ENCODE data around the gene LRRC59. TPM values are rescaled to one million over a fixed set of nuclear protein-coding genes. Genes with fewer than 3 reads are reported as not detected.

Gene LRRC59
- total RNA-seq, 1 experiment from 2014 or later = 108 TPM

- no peak for ATAC-seq
- POLR2A ChIA-PET = no interaction called here
- CTCF ChIA-PET = interaction anchor here (0.9 to 3.4 kb wide), 2 partner anchors 47 to 48 kb away, joined by 6 to 24 read pairs; partner anchors contain the start of gene LRRC59
- H3K9me3 Mint-ChIP-seq = no peaks in the 10 kb centered on the region
- H3K36me3 Mint-ChIP-seq = no peaks in the 10 kb centered on the region
- H3K4me1 Mint-ChIP-seq = peaks cover 15% of the 10 kb centered on the region
- no peak for DNase-seq (ENCODE audit: low spot score)
- no peak for TF ChIP-seq NFYB (CRISPR knock-in tag; conservative IDR thresholded peaks at IDR 0.05; ENCODE audit: low read depth)
- TF ChIP-seq IRF2 (CRISPR knock-in tag; IDR thresholded peaks at IDR 0.05; ENCODE audit: borderline replicate concordance, low read depth) = no peak
- no peak for TF ChIP-seq ZNF232 (CRISPR knock-in tag; IDR thresholded peaks at IDR 0.05)
- no peak for TF ChIP-seq GTF2I (CRISPR knock-in tag; conservative IDR thresholded peaks at IDR 0.05)
- no peak for TF ChIP-seq E2F4 (CRISPR knock-in tag; IDR thresholded peaks at IDR 0.05; ENCODE audit: borderline replicate concordance, low read depth)
- no peak for TF ChIP-seq JAZF1 (CRISPR knock-in tag; IDR thresholded peaks at IDR 0.05)
- TF ChIP-seq, protein P1, sequence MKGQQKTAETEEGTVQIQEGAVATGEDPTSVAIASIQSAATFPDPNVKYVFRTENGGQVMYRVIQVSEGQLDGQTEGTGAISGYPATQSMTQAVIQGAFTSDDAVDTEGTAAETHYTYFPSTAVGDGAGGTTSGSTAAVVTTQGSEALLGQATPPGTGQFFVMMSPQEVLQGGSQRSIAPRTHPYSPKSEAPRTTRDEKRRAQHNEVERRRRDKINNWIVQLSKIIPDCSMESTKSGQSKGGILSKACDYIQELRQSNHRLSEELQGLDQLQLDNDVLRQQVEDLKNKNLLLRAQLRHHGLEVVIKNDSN (CRISPR knock-in tag; IDR thresholded peaks at IDR 0.05) = no peak
- no peak for TF ChIP-seq ERG (CRISPR knock-in tag; IDR thresholded peaks at IDR 0.05)
- TF ChIP-seq NFE2L1 (CRISPR knock-in tag; IDR thresholded peaks at IDR 0.05) = no peak
- TF ChIP-seq ZNF263 (CRISPR knock-in tag; IDR thresholded peaks at IDR 0.05; ENCODE audit: low read depth) = no peak
- no peak for TF ChIP-seq PRRX2 (CRISPR knock-in tag; IDR thresholded peaks at IDR 0.05)
- no peak for TF ChIP-seq EMX1 (CRISPR knock-in tag; IDR thresholded peaks at IDR 0.05)
- no peak for TF ChIP-seq ZNF281 (CRISPR knock-in tag; IDR thresholded peaks at IDR 0.05)
- no peak for TF ChIP-seq JUN (CRISPR knock-in tag; IDR thresholded peaks at IDR 0.05)
- TF ChIP-seq HMGXB4 (CRISPR knock-in tag; IDR thresholded peaks at IDR 0.05) = no peak
- no peak for TF ChIP-seq SP1 (CRISPR knock-in tag; conservative IDR thresholded peaks at IDR 0.05)
- TF ChIP-seq TEAD4 (CRISPR knock-in tag; IDR thresholded peaks at IDR 0.05) = no peak
- TF ChIP-seq, protein P2, sequence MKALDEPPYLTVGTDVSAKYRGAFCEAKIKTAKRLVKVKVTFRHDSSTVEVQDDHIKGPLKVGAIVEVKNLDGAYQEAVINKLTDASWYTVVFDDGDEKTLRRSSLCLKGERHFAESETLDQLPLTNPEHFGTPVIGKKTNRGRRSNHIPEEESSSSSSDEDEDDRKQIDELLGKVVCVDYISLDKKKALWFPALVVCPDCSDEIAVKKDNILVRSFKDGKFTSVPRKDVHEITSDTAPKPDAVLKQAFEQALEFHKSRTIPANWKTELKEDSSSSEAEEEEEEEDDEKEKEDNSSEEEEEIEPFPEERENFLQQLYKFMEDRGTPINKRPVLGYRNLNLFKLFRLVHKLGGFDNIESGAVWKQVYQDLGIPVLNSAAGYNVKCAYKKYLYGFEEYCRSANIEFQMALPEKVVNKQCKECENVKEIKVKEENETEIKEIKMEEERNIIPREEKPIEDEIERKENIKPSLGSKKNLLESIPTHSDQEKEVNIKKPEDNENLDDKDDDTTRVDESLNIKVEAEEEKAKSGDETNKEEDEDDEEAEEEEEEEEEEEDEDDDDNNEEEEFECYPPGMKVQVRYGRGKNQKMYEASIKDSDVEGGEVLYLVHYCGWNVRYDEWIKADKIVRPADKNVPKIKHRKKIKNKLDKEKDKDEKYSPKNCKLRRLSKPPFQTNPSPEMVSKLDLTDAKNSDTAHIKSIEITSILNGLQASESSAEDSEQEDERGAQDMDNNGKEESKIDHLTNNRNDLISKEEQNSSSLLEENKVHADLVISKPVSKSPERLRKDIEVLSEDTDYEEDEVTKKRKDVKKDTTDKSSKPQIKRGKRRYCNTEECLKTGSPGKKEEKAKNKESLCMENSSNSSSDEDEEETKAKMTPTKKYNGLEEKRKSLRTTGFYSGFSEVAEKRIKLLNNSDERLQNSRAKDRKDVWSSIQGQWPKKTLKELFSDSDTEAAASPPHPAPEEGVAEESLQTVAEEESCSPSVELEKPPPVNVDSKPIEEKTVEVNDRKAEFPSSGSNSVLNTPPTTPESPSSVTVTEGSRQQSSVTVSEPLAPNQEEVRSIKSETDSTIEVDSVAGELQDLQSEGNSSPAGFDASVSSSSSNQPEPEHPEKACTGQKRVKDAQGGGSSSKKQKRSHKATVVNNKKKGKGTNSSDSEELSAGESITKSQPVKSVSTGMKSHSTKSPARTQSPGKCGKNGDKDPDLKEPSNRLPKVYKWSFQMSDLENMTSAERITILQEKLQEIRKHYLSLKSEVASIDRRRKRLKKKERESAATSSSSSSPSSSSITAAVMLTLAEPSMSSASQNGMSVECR (CRISPR knock-in tag; IDR thresholded peaks at IDR 0.05; ENCODE audit: borderline replicate concordance) = no peak
- H3K27me3 Mint-ChIP-seq (ENCODE audit: low read depth) = no peaks in the 10 kb centered on the region
- H3K4me3 Mint-ChIP-seq = no peak overlapping the region
- 0 out of 2 replicates have a peak overlapping the region, but pooled peaks have one; percentile 11 for H3K27ac Mint-ChIP-seq
These were observed 47.8 kb upstream of the LRRC59 start for GRCh38 chr17:50444841-50445715.
